AG10803 (cell line): ENCODE measurements around the gene RNU4-1.
"Not testable (repeated sequence)": the region's sequence is repeated elsewhere in the genome, so short reads cannot be mapped to it uniquely, and the experiment has no call there.

ENCODE experiments used
- DNase-seq: peaks from one replicate; pipeline ENCODE4 v3.0.0; 2010; ENCODE audit warnings: low read depth
- H3K4me3 ChIP-seq: 2 replicates; pipeline ENCODE4 v1.5.1; 2011; ENCODE audit warnings: mild to moderate bottlenecking, low read length, control low read depth
- TF ChIP-seq, protein P1 (sequence below): conservative IDR thresholded peaks from 2 replicates; pipeline ENCODE4 v1.5.1; 2011; ENCODE audit warnings: mild to moderate bottlenecking, low read length, control low read depth, inconsistent platforms

RNU4-1 gene

DNA sequence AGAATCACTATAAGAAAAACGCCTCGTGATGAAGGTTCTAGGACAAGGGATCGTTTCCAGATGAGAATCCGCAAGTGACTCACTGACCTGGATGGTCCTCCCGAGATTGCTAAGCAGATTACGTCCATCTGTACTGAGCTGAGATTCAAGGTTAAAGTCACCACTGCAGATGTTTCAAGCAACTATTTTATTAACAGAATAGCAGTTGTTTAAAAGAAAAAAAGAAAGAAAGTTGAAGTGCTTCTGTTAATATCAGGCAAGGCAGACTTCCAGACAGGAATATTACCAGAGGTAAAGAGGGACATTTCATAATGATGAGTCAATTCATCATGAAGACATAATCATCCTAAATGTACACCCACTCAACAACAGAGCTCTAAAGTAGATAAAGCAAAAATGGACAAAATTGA is 45.4 kb downstream of the RNU4-1 start:
- no peak overlapping the region for H3K4me3 ChIP-seq
- TF ChIP-seq, protein P1, sequence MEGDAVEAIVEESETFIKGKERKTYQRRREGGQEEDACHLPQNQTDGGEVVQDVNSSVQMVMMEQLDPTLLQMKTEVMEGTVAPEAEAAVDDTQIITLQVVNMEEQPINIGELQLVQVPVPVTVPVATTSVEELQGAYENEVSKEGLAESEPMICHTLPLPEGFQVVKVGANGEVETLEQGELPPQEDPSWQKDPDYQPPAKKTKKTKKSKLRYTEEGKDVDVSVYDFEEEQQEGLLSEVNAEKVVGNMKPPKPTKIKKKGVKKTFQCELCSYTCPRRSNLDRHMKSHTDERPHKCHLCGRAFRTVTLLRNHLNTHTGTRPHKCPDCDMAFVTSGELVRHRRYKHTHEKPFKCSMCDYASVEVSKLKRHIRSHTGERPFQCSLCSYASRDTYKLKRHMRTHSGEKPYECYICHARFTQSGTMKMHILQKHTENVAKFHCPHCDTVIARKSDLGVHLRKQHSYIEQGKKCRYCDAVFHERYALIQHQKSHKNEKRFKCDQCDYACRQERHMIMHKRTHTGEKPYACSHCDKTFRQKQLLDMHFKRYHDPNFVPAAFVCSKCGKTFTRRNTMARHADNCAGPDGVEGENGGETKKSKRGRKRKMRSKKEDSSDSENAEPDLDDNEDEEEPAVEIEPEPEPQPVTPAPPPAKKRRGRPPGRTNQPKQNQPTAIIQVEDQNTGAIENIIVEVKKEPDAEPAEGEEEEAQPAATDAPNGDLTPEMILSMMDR, result no peak
- DNase-seq, result peak; percentile 83

DNA sequence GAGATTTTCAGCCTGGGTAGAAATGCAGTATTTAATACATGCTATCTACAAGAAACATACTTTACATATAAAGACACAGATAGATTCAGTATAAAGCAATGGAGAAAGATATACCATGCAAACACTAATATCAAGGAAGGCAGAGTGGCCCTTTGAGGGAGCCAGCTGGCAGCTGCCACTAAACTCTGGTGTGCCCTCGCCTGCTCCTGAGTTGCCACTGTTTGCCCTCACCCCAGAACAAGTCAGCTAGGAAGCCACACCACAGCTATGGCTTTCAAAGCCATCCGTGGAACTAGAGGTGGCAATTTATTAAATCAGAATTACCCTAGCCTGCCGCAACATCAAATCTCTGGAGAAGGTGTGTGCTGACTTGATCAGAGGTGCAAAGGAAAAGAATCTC is 45.9 kb downstream of the RNU4-1 start:
- TF ChIP-seq, protein P1, result no peak
- no peak overlapping the region for H3K4me3 ChIP-seq
- DNase-seq, result no peak

DNA sequence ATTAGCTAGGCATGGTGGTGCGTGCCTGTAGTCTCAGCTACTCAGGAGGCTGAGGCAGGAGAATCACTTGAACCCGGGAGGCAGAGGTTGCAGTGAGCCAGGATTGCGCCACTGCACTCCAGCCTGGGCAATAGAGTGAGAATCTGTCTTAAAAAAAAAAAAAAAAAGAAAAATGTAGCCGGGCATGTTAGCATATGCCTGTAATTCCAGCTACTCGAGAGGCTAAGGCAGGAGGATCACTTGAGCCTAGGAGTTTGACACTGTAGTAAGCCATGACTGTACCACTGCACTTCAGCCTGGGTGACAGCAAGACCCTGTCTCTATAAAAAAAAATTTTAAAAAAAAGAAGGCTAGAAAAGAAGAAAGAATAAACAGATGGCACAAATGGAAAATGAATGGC is 46.3 kb downstream of the RNU4-1 start:
- DNase-seq, H3K4me3 ChIP-seq: not testable (repeated sequence)
